NCI-H146 (cell line): ENCODE measurements around the gene MARCHF9.
"Not testable (repeated sequence)": the region's sequence is repeated elsewhere in the genome, so short reads cannot be mapped to it uniquely, and the experiment has no call there.

Experiments
- DNase-seq: peaks from one replicate; lab custom pipeline; 2025; lab: John Stamatoyannopoulos, UW

The MARCHF9 gene

GRCh38 chr12:57754411-57755193 is at the start of gene MARCHF9:
MARCHF9 (plus strand) TSS chr12:57755103; CDS start chr12:57755529, 426 bp downstream.
- peak; percentile 94 for DNase-seq

- no peak for DNase-seq
Measured at GRCh38 chr12:57707250-57707649, 47.7 kb upstream of the MARCHF9 start.

- DNase-seq = no peak
Measured at GRCh38 chr12:57708296-57708695, 46.6 kb upstream of the MARCHF9 start.

- no peak for DNase-seq
Measured at GRCh38 chr12:57712701-57713100, 42.2 kb upstream of the MARCHF9 start.

GRCh38 chr12:57713209-57713608 is 41.7 kb upstream of the MARCHF9 start:
- DNase-seq = no peak

- DNase-seq = not testable (repeated sequence)
Measured at GRCh38 chr12:57715036-57715748, 39.7 kb upstream of the MARCHF9 start.

GRCh38 chr12:57715786-57716185 is 39.1 kb upstream of the MARCHF9 start:
- DNase-seq = no peak

GRCh38 chr12:57716305-57716704 is 38.6 kb upstream of the MARCHF9 start:
- DNase-seq = no peak

- DNase-seq = no peak
Measured at GRCh38 chr12:57717131-57717530, 37.8 kb upstream of the MARCHF9 start.

GRCh38 chr12:57717846-57718640 is 36.9 kb upstream of the MARCHF9 start:
- DNase-seq = no peak

GRCh38 chr12:57718641-57719528 is 36.0 kb upstream of the MARCHF9 start:
- DNase-seq = no peak

GRCh38 chr12:57719777-57720605 is 34.9 kb upstream of the MARCHF9 start:
- DNase-seq = no peak

GRCh38 chr12:57720606-57721595 is 34.0 kb upstream of the MARCHF9 start:
- no peak for DNase-seq

GRCh38 chr12:57721846-57722608 is 32.9 kb upstream of the MARCHF9 start:
- not testable (repeated sequence) for DNase-seq

- DNase-seq = peak; percentile 45
Measured at GRCh38 chr12:57722716-57723629, 31.9 kb upstream of the MARCHF9 start.

GRCh38 chr12:57723630-57723962 is 31.3 kb upstream of the MARCHF9 start:
- no peak for DNase-seq
